Esophagus muscularis mucosa (tissue), 4 donors: ENCODE results near the gene TWF2.

Experiments
- EP300 ChIP-seq: sonication (generic); formaldehyde crosslinking; IDR thresholded peaks from one replicate; pipeline ENCODE4 v1.6.1; 2017; ENCODE audit warnings: antibody characterized with exemption
- POLR2A ChIP-seq: fragments of 450-650 bp; IDR thresholded peaks from one replicate; pipeline ENCODE4 v1.6.1; 2017; ENCODE audit warnings: antibody characterized with exemption, moderate library complexity, mild to moderate bottlenecking, low read depth
- POLR2AphosphoS5 ChIP-seq, 2 donors: sonication (generic); formaldehyde crosslinking; IDR thresholded peaks; one replicate each; pipeline ENCODE4 v1.6.1; 2017; ENCODE audit warnings: antibody characterized with exemption in 2 of 2
- TF ChIP-seq, protein P1 (sequence below), 3 experiments: fragments of 200-600 bp in 2 of 3; fragments of 450-650 bp in 1 of 3; sonication (generic) in 2 of 3; IDR thresholded peaks; one replicate each; pipeline ENCODE4 v1.5.1; 2017 to 2019; ENCODE audit warnings: antibody characterized with exemption in 3 of 3, mild to moderate bottlenecking in 2 of 3, moderate library complexity in 1 of 3

DNA sequence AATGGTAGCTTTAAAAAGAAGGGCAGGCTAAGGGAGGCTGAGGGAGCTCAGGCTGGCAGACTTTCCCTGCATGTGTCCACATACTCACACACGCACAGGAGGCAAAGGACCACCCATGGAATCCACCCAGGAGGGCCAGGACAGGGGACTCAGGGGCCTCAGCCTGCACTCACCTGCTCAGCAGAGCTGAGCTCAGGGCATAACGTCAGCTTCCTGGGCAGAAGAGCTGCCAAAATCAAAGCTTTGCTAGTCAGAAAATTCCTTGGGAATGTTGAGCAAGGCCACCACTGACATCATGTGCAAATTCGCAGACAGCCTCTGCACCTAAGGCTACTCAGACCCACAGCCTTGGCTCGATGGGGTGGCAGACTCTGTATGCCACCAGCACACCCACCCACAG, 57.4 kb downstream of the TWF2 start:
- TF ChIP-seq POLR2AphosphoS5 (IDR thresholded peaks at IDR 0.05) (no peak), POLR2A (no peak), EP300 (no peak)
- TF ChIP-seq, protein P1, sequence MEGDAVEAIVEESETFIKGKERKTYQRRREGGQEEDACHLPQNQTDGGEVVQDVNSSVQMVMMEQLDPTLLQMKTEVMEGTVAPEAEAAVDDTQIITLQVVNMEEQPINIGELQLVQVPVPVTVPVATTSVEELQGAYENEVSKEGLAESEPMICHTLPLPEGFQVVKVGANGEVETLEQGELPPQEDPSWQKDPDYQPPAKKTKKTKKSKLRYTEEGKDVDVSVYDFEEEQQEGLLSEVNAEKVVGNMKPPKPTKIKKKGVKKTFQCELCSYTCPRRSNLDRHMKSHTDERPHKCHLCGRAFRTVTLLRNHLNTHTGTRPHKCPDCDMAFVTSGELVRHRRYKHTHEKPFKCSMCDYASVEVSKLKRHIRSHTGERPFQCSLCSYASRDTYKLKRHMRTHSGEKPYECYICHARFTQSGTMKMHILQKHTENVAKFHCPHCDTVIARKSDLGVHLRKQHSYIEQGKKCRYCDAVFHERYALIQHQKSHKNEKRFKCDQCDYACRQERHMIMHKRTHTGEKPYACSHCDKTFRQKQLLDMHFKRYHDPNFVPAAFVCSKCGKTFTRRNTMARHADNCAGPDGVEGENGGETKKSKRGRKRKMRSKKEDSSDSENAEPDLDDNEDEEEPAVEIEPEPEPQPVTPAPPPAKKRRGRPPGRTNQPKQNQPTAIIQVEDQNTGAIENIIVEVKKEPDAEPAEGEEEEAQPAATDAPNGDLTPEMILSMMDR (IDR thresholded peaks at IDR 0.05): no peak
